DND-41 (cell line): ENCODE results near the gene CCDC28B.

Source experiments
- EZH2 ChIP-seq: IDR thresholded peaks from 3 replicates; pipeline ENCODE4 v1.6.1; 2012; ENCODE audit warnings: borderline replicate concordance, low read depth, mild to moderate bottlenecking, moderate library complexity, low read length, inconsistent platforms; ENCODE audit not compliant: severe bottlenecking
- TF ChIP-seq, protein P1 (sequence below): IDR thresholded peaks from 2 replicates; pipeline ENCODE4 v1.5.1; 2012; ENCODE audit warnings: borderline replicate concordance, low read length, moderate library complexity, mild to moderate bottlenecking; ENCODE audit not compliant: poor library complexity, severe bottlenecking; ENCODE audit errors: extremely low read depth

DNA sequence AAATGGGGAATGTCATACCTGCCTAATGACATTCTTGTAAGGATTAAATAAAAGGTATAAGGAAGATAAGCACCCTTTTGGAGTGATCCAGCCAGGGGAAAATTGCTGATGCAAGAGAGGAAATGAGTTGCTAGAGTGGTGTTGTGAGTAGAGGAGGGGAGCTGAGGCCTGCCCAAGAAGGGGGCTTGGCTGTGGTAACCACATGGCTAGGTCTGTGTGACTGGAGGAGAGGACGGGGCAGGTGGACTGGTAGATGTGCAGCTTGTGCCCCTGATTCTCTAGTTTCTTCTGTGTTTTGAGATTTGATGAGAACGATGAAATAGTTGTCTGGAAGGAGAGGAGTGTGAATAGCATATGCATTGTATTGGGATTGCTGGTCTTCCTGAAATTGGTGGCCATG lies 14.3 kb upstream of the CCDC28B start:
- TF ChIP-seq, protein P1, sequence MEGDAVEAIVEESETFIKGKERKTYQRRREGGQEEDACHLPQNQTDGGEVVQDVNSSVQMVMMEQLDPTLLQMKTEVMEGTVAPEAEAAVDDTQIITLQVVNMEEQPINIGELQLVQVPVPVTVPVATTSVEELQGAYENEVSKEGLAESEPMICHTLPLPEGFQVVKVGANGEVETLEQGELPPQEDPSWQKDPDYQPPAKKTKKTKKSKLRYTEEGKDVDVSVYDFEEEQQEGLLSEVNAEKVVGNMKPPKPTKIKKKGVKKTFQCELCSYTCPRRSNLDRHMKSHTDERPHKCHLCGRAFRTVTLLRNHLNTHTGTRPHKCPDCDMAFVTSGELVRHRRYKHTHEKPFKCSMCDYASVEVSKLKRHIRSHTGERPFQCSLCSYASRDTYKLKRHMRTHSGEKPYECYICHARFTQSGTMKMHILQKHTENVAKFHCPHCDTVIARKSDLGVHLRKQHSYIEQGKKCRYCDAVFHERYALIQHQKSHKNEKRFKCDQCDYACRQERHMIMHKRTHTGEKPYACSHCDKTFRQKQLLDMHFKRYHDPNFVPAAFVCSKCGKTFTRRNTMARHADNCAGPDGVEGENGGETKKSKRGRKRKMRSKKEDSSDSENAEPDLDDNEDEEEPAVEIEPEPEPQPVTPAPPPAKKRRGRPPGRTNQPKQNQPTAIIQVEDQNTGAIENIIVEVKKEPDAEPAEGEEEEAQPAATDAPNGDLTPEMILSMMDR, result no peak
- no peak for TF ChIP-seq EZH2
